Tibial nerve (tissue), 4 donors: ENCODE measurements around the gene MITF. TPM values are rescaled to one million over a fixed set of nuclear protein-coding genes. Genes with fewer than 3 reads are reported as not detected.

Experiments
- DNase-seq, 2 donors: peaks; one replicate each; pipeline ENCODE4 v3.0.0-alpha.2; 2019; ENCODE audit warnings: low spot score in 2 of 2
- H3K27ac ChIP-seq, 4 donors: fragments of 200-600 bp; sonication (generic) in 3 of 4; one replicate each; pipeline ENCODE4 v1.5.1; 2017 to 2019; ENCODE audit warnings: mild to moderate bottlenecking in 1 of 4
- H3K27me3 ChIP-seq, 2 donors: fragments of 200-600 bp; sonication (generic) in 1 of 2; one replicate each; pipeline versions ENCODE4 v1.5.1 to v1.6.0; 2017 to 2019
- H3K36me3 ChIP-seq, 3 donors: fragments of 200-600 bp; sonication (generic); one replicate each; pipeline ENCODE4 v1.5.1; 2018 to 2019
- H3K4me1 ChIP-seq, 4 donors: fragments of 200-600 bp; sonication (generic) in 3 of 4; one replicate each; pipeline ENCODE4 v1.5.1; 2017 to 2019
- H3K4me3 ChIP-seq, 4 donors: fragments of 200-600 bp; sonication (generic) in 3 of 4; one replicate each; pipeline ENCODE4 v1.5.1; 2017 to 2019; ENCODE audit warnings: mild to moderate bottlenecking in 1 of 4, moderate library complexity in 1 of 4
- H3K9me3 ChIP-seq, 4 donors: fragments of 200-600 bp; sonication (generic) in 3 of 4; one replicate each; pipeline ENCODE4 v1.5.1; 2017 to 2019
- CTCF ChIP-seq, 5 experiments: fragments of 200-600 bp in 3 of 5; fragments of 450-650 bp in 2 of 5; sonication (generic) in 3 of 5; IDR thresholded peaks; one replicate each; pipeline ENCODE4 v1.5.1; 2016 to 2019; ENCODE audit warnings: antibody characterized with exemption in 5 of 5, mild to moderate bottlenecking in 3 of 5, moderate library complexity in 2 of 5
- EP300 ChIP-seq, 2 donors: sonication (generic); formaldehyde crosslinking; IDR thresholded peaks; one replicate each; pipeline ENCODE4 v1.6.1; 2017; ENCODE audit warnings: antibody characterized with exemption in 2 of 2, mild to moderate bottlenecking in 1 of 2
- POLR2A ChIP-seq, 2 donors: fragments of 450-650 bp; IDR thresholded peaks; one replicate each; pipeline ENCODE4 v1.6.1; 2017; ENCODE audit warnings: antibody characterized with exemption in 2 of 2, mild to moderate bottlenecking in 2 of 2, moderate library complexity in 2 of 2
- WGBS, 2 donors: methylation state at CpG; one replicate each; pipeline ENCODE4 v1.1.5; 2018; 5-methylcytosine and 5-hydroxymethylcytosine counted together
- total RNA-seq, 4 donors: library from RNA; depleted of rRNA; stranded (reverse); fragments of >200 nt; gene quantifications; one replicate each; pipeline ENCODE4 v1.1.0, GENCODE V29; 2016

Gene MITF
- total RNA-seq, 4 donors from 2014 or later: 10.3 to 26.9 (median 15.5) TPM

- H3K4me3 ChIP-seq: no peak overlapping the region
- no peak for TF ChIP-seq CTCF (IDR thresholded peaks at IDR 0.05)
- no peak for TF ChIP-seq POLR2A (IDR thresholded peaks at IDR 0.05)
- no peak for TF ChIP-seq EP300 (IDR thresholded peaks at IDR 0.05)
- H3K4me1 ChIP-seq: peaks cover 0 to 16% (median 11%) of the 10 kb centered on the region in 4 donors
- H3K36me3 ChIP-seq: no peaks in the 10 kb centered on the region
- no peak for DNase-seq
- 97% methylated on average over 4 of the region's 4 CpGs for WGBS, 2 donors
- no peaks in the 10 kb centered on the region for H3K9me3 ChIP-seq
- no peaks in the 10 kb centered on the region for H3K27me3 ChIP-seq
- no peak overlapping the region for H3K27ac ChIP-seq
Measured at GRCh38 chr3:69993757-69994156, 254.5 kb downstream of the MITF start.

GRCh38 chr3:69994919-69995318 is 255.7 kb downstream of the MITF start:
- Histone ChIP-seq H3K9me3 (no peaks in the 10 kb centered on the region), H3K4me1 (peaks cover 0 to 22% (median 14%) of the 10 kb centered on the region in 4 donors), H3K27ac (no peak overlapping the region), H3K27me3 (no peaks in the 10 kb centered on the region), H3K36me3 (no peaks in the 10 kb centered on the region), H3K4me3 (no peak overlapping the region)
- TF ChIP-seq POLR2A (IDR thresholded peaks at IDR 0.05) (no peak), CTCF (IDR thresholded peaks at IDR 0.05) (no peak), EP300 (IDR thresholded peaks at IDR 0.05) (no peak)
- 79 to 82% methylated on average over 3 of the region's 3 CpGs for WGBS, 2 donors
- no peak for DNase-seq

DNA sequence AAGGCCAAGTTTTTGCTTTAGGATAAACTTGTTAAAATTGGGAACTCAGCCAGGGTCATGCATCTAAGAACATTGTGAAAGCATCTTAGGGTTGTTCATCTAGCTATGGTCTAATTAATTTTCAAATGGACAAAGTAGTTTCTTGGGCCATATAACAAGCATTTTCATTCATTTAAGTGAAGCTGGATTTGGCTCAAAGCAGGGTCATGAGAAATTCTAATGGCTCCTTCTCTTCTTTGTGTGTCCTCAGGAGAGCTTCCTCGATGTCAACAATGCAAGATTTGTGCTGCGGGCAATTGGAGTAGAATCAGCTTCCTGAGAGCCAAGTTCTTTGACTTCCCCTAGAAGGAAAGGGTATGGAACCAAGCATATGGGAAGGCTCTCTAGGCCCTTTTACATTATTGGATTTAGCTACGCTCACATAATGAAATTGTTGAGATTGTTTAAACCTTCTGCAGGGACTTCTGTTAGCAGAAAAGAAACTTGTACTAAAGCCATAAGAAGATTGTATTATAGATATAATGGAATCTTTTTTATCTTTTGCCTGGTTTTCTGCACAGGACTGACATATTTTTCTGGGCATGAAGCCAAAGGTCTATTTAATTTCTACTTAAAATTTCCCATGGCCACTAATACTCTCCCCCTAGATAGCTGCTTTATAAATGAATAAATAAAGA is 258.5 kb downstream of the MITF start:
- WGBS, 2 donors: 19 to 34% methylated on average over 3 of the region's 3 CpGs
- H3K27ac ChIP-seq: peak overlapping the region in 3 of 4 donors; percentile 73 to 92 (median 88)
- no peaks in the 10 kb centered on the region for H3K9me3 ChIP-seq
- no peak for DNase-seq
- no peaks in the 10 kb centered on the region for H3K27me3 ChIP-seq
- no peak for TF ChIP-seq EP300 (IDR thresholded peaks at IDR 0.05)
- no peak for TF ChIP-seq POLR2A (IDR thresholded peaks at IDR 0.05)
- TF ChIP-seq CTCF (IDR thresholded peaks at IDR 0.05): no peak
- no peaks in the 10 kb centered on the region for H3K36me3 ChIP-seq
- peaks cover 0 to 22% (median 14%) of the 10 kb centered on the region in 4 donors for H3K4me1 ChIP-seq
- H3K4me3 ChIP-seq: no peak overlapping the region

DNA sequence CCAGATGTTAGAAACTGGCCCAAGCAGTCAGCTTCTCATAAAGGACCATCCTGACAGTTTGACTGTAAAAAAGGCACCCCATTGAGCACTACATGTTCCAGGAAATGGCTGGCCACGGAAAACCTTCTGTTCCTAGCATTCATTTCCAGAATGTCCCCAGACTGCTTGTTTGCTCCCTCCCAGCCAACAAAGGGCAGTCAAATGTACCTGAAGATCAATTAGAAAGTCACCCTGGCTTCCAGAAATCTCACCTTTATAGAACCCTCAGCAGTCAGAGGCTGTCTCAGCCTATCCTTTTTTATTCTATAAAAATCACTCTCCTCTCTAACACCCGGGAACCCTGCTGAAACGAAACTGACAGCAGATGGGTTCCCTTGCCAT is 259.5 kb downstream of the MITF start:
- H3K4me3 ChIP-seq: peak overlapping the region in 3 of 4 donors; percentile 5 to 16 (median 13)
- no peak for TF ChIP-seq CTCF (IDR thresholded peaks at IDR 0.05)
- no peak for TF ChIP-seq POLR2A (IDR thresholded peaks at IDR 0.05)
- no peak for TF ChIP-seq EP300 (IDR thresholded peaks at IDR 0.05)
- H3K27me3 ChIP-seq: no peaks in the 10 kb centered on the region
- WGBS, 2 donors: 18 to 25% methylated on average over 3 of the region's 3 CpGs
- no peaks in the 10 kb centered on the region for H3K36me3 ChIP-seq
- no peak for DNase-seq
- no peaks in the 10 kb centered on the region for H3K9me3 ChIP-seq
- peaks cover 0 to 22% (median 14%) of the 10 kb centered on the region in 4 donors for H3K4me1 ChIP-seq
- H3K27ac ChIP-seq: peak overlapping the region; percentile 73 to 92 (median 82)

- no peak for DNase-seq
- 69 to 75% methylated on average over 29 of the region's 29 CpGs for WGBS, 2 donors
- H3K27ac ChIP-seq: peak within 1 kb of the TSS; percentile 73 to 92 (median 82)
- H3K36me3 ChIP-seq: no peaks in the 10 kb centered on the region
- H3K27me3 ChIP-seq: no peaks in the 10 kb centered on the region
- H3K9me3 ChIP-seq: no peaks in the 10 kb centered on the region
- H3K4me3 ChIP-seq: peak within 1 kb of the TSS in 3 of 4 donors; percentile 5 to 16 (median 13)
- TF ChIP-seq POLR2A (IDR thresholded peaks at IDR 0.05) (no peak), EP300 (IDR thresholded peaks at IDR 0.05) (peak in 1 of 2 donors; percentile 18), CTCF (IDR thresholded peaks at IDR 0.05) (no peak)
- peaks cover 0 to 22% (median 14%) of the 10 kb centered on the region in 4 donors for H3K4me1 ChIP-seq
Measured at GRCh38 chr3:69999140-70000027, 260.1 kb downstream of the MITF start, which contains the start of gene SAMMSON. Gene SAMMSON (plus strand): TSS chr3:69999733.
